ENCODE results near the gene TLE4.

The TLE4 gene

GRCh38 chr9:79577969-79578723 lies 6.4 kb downstream of the TLE4 start:
- no peak overlapping the region for H3K27ac ChIP-seq
- TF ChIP-seq ZFX (IDR thresholded peaks at IDR 0.05; ENCODE audit: borderline replicate concordance) (no peak), CTCF (IDR thresholded peaks at IDR 0.05) (no peak)

- TF ChIP-seq ZFX (IDR thresholded peaks at IDR 0.05; ENCODE audit: borderline replicate concordance) = no peak
- no peak for TF ChIP-seq CTCF (IDR thresholded peaks at IDR 0.05)
Observed at GRCh38 chr9:79578891-79579290, 7.1 kb downstream of the TLE4 start.

GRCh38 chr9:79579624-79580023 lies 7.9 kb downstream of the TLE4 start:
- TF ChIP-seq CTCF (IDR thresholded peaks at IDR 0.05) (no peak), ZFX (IDR thresholded peaks at IDR 0.05; ENCODE audit: borderline replicate concordance) (no peak)
- no peak overlapping the region for H3K27ac ChIP-seq

More at GRCh38 chr9:79578891-79579290, 7.1 kb downstream of the TLE4 start:
- no peak overlapping the region for H3K27ac ChIP-seq

- no peak overlapping the region for H3K27ac ChIP-seq
- TF ChIP-seq ZFX (IDR thresholded peaks at IDR 0.05; ENCODE audit: borderline replicate concordance) = no peak
- no peak for TF ChIP-seq CTCF (IDR thresholded peaks at IDR 0.05)
Observed at GRCh38 chr9:79580055-79580454, 8.3 kb downstream of the TLE4 start.

GRCh38 chr9:79581388-79581787 lies 9.6 kb downstream of the TLE4 start:
- TF ChIP-seq CTCF (IDR thresholded peaks at IDR 0.05) (no peak), ZFX (IDR thresholded peaks at IDR 0.05; ENCODE audit: borderline replicate concordance) (no peak)
- H3K27ac ChIP-seq = no peak overlapping the region

GRCh38 chr9:79581794-79582193 lies 10.0 kb downstream of the TLE4 start:
- H3K27ac ChIP-seq = no peak overlapping the region
- no peak for TF ChIP-seq CTCF (IDR thresholded peaks at IDR 0.05)
- no peak for TF ChIP-seq ZFX (IDR thresholded peaks at IDR 0.05; ENCODE audit: borderline replicate concordance)

- no peak overlapping the region for H3K27ac ChIP-seq
- no peak for TF ChIP-seq ZFX (IDR thresholded peaks at IDR 0.05; ENCODE audit: borderline replicate concordance)
- no peak for TF ChIP-seq CTCF (IDR thresholded peaks at IDR 0.05)
Observed at GRCh38 chr9:79583952-79584654, 12.3 kb downstream of the TLE4 start.
